RKO (cell line): ENCODE results near the gene SPON2.
"Not testable (repeated sequence)": the region's sequence is repeated elsewhere in the genome, so short reads cannot be mapped to it uniquely, and the experiment has no call there.

Source experiments
- DNase-seq: peaks from one replicate; pipeline ENCODE4 v3.0.0-alpha.2; 2016; ENCODE audit warnings: low spot score

The SPON2 gene

GRCh38 chr4:1151541-1151940, 20.8 kb downstream of the SPON2 start:
- DNase-seq = no peak

GRCh38 chr4:1150875-1151274, 21.5 kb downstream of the SPON2 start:
- no peak for DNase-seq

- no peak for DNase-seq
Observed at GRCh38 chr4:1139860-1140259, 32.5 kb downstream of the SPON2 start.

GRCh38 chr4:1137850-1138249, 34.5 kb downstream of the SPON2 start:
- no peak for DNase-seq

- no peak for DNase-seq
Observed at GRCh38 chr4:1137063-1137776, 35.2 kb downstream of the SPON2 start.

GRCh38 chr4:1136048-1136447, 36.3 kb downstream of the SPON2 start:
- no peak for DNase-seq

- no peak for DNase-seq
Observed at GRCh38 chr4:1133033-1133432, 39.4 kb downstream of the SPON2 start.

- DNase-seq = peak; percentile 60
Observed at GRCh38 chr4:1130316-1131186, 41.8 kb downstream of the SPON2 start.

- no peak for DNase-seq
Observed at GRCh38 chr4:1126506-1126905, 45.9 kb downstream of the SPON2 start.

GRCh38 chr4:1125466-1125865, 46.9 kb downstream of the SPON2 start:
- not testable (repeated sequence) for DNase-seq

- DNase-seq = no peak
Observed at GRCh38 chr4:1124818-1125217, 47.6 kb downstream of the SPON2 start.

GRCh38 chr4:1122505-1122904, 49.9 kb downstream of the SPON2 start:
- no peak for DNase-seq
